Measurements from ENCODE around the gene SNAI1.
A peak's percentile ranks its signal among the peaks of the same experiment; 100 is the strongest.
"Not testable (repeated sequence)": the region's sequence is repeated elsewhere in the genome, so short reads cannot be mapped to it uniquely, and the experiment has no call there.

Gene SNAI1

DNA sequence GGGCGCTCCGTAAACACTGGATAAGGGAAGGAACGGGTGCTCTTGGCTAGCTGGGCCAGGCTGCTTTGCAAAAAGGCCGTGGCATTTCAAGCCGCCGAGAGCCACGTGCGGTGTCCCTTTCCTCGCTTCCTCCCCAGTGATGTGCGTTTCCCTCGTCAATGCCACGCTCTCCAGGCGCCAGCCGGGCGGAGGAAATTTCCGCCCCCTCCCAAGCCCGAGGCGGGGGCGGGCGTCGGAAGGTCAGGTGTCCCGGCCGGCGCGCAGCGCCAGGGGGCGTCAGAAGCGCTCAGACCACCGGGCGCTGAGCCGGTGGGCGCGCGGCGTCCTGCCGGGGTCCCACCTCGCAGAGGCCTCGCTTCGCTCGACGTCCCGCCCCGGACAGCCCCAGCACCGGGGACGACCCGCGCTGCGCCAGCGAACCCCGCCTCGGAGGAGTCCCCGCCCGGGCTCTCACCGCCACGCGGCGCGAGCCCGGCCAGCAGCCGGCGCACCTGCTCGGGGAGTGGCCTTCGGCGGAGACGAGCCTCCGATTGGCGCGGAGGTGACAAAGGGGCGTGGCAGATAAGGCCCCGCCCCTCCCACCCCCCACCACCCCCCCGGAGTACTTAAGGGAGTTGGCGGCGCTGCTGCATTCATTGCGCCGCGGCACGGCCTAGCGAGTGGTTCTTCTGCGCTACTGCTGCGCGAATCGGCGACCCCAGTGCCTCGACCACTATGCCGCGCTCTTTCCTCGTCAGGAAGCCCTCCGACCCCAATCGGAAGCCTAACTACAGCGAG, at the start of gene SNAI1:
Gene SNAI1, plus strand, starts transcription at position 635 of the 777 bp plus-strand sequence. Its CDS starts 80 bp downstream, at position 715.
- DNase-seq = peak; percentile 93

DNA sequence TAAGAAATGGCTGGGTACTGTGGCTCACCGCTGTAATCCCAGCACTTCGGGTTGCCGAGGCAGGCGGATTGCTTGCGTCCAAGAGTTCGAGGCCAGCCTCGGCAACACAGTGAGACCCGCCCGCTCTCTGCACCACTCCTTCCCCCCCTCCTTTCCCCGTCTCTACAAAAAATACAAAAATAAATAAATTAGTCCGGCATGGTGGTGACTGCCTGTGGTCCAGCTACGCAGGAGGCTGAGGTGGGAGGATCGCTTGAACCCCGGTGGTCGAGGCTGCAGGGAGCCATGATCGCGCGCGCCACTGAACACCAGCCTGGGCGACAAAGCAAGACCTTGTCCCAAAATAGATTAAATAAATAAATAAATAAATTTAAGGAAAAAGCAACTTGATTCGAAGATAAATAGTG, 47.0 kb upstream of the SNAI1 start:
- DNase-seq = no peak

DNA sequence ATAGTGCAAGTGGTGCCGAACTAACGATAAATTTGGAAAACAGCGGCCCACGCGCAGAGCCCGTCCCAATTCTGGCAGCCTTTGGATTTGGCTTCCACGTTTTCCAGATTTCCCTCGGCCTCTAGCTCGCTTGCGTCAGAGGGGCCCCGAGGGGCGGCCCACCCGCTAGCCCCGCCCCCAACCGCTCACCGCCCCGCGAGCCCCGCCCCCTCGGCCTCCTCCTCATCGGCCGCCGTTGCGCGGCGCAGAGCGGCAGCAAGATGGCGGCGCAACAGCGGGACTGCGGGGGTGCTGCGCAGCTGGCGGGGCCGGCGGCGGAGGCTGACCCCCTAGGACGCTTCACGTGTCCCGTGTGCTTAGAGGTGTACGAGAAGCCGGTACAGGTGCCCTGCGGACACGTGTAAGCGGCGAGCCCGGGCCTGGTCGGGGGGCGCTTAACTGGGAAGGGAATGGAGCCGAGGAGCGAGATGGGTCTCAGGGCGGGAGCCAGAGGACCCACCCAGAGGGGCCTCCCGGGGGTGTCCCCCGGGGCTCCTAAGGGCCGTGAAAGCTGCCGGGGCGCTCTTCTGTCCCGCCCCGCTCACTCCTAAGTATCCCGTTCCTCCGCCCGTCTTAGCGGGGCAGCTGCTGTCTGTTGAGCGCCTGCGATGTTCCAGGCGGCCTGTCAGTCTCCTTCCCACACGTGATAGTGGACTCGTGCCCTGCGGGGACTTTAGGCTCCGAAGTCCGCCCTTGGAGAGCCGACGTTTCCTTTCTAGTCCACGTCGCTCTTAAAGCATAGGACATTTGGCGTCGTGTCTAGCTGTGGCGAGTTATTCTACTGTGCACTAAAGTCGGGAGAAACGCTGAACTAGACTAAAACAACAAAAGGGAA, 46.4 kb upstream of the SNAI1 start, which contains the start of gene RNF114:
Gene RNF114, plus strand, starts transcription at position 245 of the 874 bp plus-strand sequence. Its CDS starts 16 bp downstream, at position 261.
- peak; percentile 95 for DNase-seq

DNA sequence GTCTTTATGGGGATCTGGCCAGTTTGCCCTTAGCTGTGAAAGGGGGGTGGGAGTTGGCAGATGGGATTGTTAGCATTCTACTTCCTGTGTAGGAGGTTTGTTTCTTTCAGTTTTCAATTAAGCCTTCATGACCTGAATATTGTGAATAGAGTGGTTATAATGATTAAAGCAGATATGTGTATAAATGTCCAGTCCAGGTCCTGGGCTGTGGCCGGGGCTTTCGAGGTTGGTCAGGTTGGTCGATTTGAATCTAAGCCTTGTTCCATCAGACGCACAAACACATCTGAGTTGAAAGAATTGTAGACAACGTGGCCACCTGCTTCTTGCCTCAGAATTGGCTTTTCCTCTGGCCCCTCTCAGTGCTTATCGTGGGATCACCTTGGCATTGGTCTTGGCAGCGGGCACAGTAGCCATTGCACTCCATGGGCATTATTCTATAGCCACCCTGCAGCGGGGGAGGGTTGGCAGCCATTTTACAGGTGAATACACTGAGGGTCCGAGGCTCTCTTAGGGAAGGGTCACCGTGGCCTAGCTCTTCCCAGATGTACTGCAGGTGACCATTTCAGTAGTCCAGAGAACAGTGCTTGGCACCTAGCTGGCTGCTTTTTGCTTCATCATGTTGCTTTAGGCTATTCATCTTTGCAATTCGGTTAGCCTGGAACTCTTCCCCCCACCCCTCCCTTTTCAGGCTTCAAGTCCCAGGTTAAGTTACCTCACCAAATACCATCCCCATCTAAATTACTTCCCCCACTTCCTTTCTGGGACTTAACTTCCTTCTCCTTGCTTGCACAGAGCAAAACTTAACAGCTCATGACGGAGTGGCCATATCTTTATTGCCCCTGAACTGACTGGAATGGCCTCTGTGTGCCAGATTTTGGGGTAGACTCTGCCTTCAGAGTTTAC, 45.5 kb upstream of the SNAI1 start:
- DNase-seq = no peak

DNA sequence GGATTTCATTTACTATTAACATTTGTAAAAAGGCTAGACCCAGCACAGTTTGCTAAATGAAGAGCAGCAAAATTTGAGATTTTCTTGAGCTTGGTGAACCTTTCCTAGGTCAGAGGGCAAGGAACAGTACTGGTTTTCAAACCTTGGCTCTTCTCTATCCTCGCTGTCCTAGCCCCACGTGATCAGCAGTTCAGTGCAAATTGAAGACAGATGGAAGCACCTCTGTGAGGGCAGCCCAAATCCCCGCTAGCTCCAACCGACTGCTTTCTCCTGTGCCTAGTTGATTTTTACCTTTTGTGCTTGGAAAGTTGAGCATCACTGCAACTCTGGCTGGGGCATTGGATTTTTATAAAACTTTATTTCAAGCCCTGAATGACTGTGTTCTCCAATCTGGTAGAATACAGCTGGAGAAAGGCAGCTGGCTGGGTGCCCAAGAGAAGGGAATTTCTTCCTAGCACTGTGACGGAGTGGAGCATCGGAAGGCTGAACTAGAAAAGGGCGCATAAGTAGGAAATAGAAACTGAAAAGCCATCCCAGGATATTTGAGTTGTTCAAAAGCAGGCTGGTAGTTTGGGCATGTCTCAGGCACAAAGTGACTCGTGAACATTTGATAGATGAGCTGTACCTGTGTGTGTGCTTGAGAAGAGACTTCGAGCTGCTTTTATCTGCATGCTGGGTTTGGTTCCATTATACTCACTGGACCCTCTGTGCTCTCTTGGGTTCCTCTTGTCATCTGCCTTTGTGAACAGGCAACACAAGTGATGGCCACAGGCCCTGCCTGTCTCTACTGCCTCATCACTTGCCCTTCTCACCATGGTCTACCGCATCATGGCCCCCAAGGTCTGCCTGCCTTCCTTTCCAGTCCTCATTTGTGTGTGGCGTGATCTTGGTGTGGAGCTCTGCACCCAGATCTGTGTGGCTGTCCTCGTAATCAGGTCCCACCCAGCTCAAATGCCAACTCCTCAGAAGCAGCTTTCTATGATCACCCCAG, 44.3 kb upstream of the SNAI1 start:
- DNase-seq = peak; percentile 82

DNA sequence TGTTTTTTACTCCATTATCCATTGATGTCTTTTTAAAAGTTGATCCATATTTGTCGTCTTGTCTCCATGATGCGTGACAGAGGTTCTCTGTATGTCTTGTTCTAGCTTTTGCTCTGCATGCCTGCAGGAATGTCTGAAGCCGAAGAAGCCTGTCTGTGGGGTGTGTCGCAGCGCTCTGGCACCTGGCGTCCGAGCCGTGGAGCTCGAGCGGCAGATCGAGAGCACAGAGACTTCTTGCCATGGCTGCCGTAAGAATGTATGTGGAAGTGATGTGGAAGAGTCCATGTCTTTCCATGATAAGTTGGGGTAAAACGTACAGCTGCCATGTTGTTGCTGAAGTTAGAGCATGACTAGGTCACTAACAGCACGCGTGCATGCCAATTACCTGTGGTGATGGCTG, 41.3 kb upstream of the SNAI1 start:
- DNase-seq = no peak

DNA sequence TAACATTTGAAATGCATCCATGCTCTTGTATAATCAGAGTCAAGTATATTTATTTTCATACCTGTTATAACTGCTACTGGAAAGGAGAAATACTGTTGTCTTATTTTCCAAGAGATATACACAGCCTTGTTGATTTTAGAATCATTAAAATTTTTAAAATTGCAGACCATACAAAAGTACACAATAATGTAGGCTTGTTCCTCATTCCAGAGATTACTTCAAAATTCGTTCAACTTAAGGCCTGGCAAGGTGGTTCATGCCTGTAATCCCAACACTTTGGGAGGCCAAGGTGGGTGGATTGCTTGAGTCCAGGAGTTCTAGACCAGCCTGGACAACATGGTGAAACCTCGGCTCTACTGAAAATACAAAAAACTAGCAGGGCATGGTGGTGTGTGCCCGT, 40.5 kb upstream of the SNAI1 start:
- no peak for DNase-seq

- DNase-seq = no peak
These were observed 39.8 kb upstream of the SNAI1 start for GRCh38 chr20:49942942-49943341.

- DNase-seq = no peak
These were observed 37.5 kb upstream of the SNAI1 start for GRCh38 chr20:49945306-49945700.

DNA sequence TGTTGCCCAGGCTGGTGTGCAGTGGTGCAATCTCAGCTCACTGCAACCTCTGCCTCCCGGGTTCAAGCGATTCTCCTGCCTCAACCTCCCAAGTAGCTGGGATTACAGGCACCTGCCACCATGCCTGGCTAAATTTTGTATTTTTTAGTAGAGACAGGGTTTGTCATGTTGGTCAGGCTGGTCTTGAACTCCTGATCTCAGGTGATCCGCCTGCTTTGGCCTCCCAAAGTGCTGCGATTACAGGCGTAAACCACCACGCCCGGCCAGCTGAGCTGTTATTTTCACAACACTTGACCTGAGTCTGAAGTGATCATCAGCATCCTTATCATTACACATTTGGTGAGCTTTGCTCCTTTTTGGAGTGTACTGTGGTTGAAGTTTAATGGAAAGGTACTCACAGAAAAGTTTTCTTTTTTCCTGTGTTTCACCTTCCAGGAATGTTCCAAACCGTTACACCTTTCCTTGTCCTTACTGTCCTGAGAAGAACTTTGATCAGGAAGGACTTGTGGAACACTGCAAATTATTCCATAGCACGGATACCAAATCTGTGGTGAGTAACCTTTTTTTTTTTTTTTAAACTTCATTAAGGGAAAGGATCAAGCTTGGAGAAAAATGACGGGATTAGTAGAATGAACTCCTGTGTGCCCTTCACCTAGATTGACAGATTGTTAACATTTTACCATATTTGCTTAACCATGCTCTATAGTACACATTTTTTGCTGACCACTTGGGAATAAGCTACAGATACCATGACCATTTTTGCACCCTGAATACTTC, 36.9 kb upstream of the SNAI1 start:
- no peak for DNase-seq

DNA sequence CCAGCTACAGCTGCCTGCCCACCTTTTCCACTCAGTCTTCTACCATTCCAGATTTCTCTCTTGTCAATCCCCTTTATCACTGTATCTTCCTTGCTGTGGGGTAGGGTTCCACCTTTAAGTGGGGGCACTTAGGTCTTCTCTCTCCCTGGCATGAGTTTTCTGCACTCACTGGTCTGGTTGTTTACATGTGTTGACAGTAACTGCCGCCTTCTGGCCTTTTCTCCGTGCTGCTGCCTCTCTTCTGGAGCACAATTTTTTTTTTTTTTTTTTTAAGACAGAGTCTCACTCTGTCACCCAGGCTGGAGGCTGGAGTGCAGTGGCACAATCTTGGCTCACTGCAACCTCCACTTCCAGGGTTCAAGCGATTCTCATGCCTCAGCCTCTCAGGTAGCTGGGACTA, 34.6 kb upstream of the SNAI1 start:
- no peak for DNase-seq

DNA sequence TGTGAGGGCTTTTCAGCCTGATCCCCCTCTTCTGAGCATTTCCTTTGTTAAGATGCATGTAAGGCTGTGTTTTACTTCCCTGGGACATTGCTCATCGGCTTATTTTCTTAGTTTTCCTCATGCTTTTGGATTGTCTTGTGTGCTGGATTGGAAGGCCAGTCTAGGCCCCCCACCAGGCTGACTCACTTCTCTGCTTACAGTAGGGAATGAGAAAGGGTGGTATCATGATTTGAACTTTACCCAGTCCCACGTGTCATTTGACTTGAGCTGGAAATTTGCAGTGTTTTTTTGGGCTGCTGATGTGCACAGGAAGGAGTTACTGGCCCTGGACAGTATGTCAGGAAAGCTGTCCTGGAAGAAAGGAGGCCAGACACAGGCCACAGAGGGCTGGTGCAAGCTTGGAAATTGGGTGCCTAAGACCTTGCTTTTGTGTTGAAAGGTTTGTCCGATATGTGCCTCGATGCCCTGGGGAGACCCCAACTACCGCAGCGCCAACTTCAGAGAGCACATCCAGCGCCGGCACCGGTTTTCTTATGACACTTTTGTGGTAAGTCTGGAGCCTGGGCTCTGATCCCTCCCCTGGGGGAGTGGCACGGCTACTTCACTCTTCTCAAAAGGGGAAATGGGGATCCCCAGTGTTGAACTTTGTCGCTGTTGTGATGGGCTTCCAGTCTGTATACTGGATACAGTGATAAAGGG, 33.8 kb upstream of the SNAI1 start:
- no peak for DNase-seq

GRCh38 chr20:49951151-49951550, 31.6 kb upstream of the SNAI1 start:
- no peak for DNase-seq

DNA sequence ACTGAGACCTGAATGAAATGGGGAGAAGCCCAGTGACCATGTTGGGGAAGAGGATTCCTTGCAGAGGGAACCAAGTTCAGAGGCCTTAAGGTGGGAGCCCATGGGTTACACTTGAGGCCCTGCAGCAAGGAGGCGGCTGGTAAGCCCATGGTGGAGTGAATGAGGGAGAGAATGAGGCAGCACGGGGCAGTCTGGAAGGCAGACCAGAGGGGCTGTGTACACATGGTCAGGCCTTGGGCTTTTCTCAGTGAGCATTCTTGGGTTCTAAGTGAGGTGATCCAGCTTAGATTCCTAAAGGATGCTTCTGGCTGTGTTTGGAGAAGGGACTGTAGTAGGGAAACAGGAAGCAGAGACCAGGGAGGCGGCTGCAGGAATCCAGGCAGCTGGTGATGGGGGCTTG, 27.6 kb upstream of the SNAI1 start:
- DNase-seq = no peak

- DNase-seq = not testable (repeated sequence)
These were observed 26.9 kb upstream of the SNAI1 start for GRCh38 chr20:49955830-49956396.

DNA sequence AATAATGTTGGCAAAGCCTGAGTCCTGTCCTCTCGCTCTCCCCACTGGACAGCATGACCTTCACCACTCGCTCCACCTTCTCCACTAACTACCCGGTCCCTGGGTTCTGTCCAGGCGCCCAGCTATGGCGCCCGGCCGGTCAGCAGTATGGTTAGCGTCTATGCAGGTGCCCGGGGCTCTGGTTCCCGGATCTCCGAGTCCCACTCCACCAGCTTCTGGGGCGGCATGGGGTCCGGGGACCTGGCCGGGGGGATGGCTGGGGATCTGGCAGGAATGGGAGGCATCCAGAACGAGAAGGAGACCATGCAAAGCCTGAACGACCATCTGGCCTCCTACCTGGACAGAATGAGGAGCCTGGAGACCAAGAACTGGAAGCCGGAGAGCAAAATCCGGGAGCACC, 26.1 kb upstream of the SNAI1 start:
- DNase-seq = no peak

GRCh38 chr20:49957089-49957938, 25.5 kb upstream of the SNAI1 start:
- not testable (repeated sequence) for DNase-seq

DNA sequence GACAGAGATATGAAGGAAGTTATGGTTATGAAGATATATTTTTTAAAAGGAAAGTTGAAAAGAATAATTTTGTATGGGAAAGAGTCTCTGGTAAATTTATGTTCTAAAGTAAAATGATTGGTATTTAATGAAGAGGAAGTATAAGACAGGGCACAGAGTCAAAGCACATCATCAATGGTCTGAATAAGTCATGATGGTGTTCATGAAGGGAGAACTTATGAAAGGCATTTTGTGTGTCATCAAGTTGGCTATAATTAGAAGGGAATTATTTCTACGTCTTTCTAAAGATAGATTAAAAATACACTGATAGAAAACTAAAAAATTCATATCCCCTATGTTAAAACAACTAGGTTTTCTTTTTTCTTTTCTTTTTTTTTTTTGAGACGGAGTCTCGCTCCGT, 21.4 kb upstream of the SNAI1 start:
- DNase-seq = no peak
